Endodermal cell (in vitro differentiated cells): Measurements from ENCODE around the gene CTNNA2. TPM values are rescaled to one million over a fixed set of nuclear protein-coding genes. Genes with fewer than 3 reads are reported as not detected.

ENCODE experiments used
- DNase-seq: peaks from one replicate; pipeline ENCODE4 v3.0.0-alpha.2; 2017
- H3K27ac ChIP-seq: 2 replicates; pipeline ENCODE4 v1.5.1; 2013; ENCODE audit warnings: mild to moderate bottlenecking, low read depth, low read length, moderate library complexity
- H3K27me3 ChIP-seq: 2 replicates; pipeline ENCODE4 v1.6.1; 2013; ENCODE audit warnings: mild to moderate bottlenecking, low read length, moderate library complexity; ENCODE audit not compliant: insufficient read depth, control insufficient read depth, poor library complexity, severe bottlenecking
- H3K36me3 ChIP-seq: 2 replicates; pipeline ENCODE4 v1.7.0; 2013; ENCODE audit warnings: mild to moderate bottlenecking, low read length, moderate library complexity; ENCODE audit not compliant: control insufficient read depth, insufficient read depth
- H3K4me1 ChIP-seq: one replicate; pipeline ENCODE4 v1.7.0; 2013; ENCODE audit warnings: low read length; ENCODE audit not compliant: control insufficient read depth, insufficient read depth
- H3K4me3 ChIP-seq: 2 replicates; pipeline ENCODE4 v1.5.1; 2013; ENCODE audit warnings: mild to moderate bottlenecking, low read length, moderate library complexity
- H3K9ac ChIP-seq: 2 replicates; pipeline ENCODE4 v1.6.1; 2013; ENCODE audit warnings: mild to moderate bottlenecking, low read length, moderate library complexity; ENCODE audit not compliant: poor library complexity, severe bottlenecking; ENCODE audit errors: extremely low read depth
- H3K9me3 ChIP-seq: 2 replicates; pipeline ENCODE4 v1.6.1; 2013; ENCODE audit warnings: mild to moderate bottlenecking, low read length, moderate library complexity; ENCODE audit not compliant: control insufficient read depth
- H3K27ac Mint-ChIP-seq: 2 replicates; pipeline ENCODE4 v1.8.0; 2020; ENCODE audit warnings: mixed read lengths
- H3K27me3 Mint-ChIP-seq: 2 replicates; pipeline ENCODE4 v1.8.0; 2021; ENCODE audit warnings: mild to moderate bottlenecking, mixed read lengths; ENCODE audit not compliant: insufficient read depth
- H3K36me3 Mint-ChIP-seq: 2 replicates; pipeline ENCODE4 v1.8.0; 2020; ENCODE audit warnings: low read depth, mixed read lengths
- H3K4me1 Mint-ChIP-seq: 2 replicates; pipeline ENCODE4 v1.8.0; 2020; ENCODE audit warnings: mixed read lengths
- H3K4me3 Mint-ChIP-seq: 2 replicates; pipeline ENCODE4 v1.8.0; 2020; ENCODE audit warnings: mild to moderate bottlenecking, moderate library complexity, mixed read lengths
- H3K9me3 Mint-ChIP-seq: 2 replicates; pipeline ENCODE4 v1.8.0; 2020; ENCODE audit warnings: mild to moderate bottlenecking, mixed read lengths
- CTCF ChIP-seq: fragments of 200-600 bp; sonication (generic); conservative IDR thresholded peaks from 2 replicates; pipeline ENCODE4 v1.5.0; 2021; ENCODE audit warnings: antibody characterized with exemption, mild to moderate bottlenecking
- WGBS, 2 experiments: methylation state at CpG; one replicate each; pipeline versions ENCODE4 v1.1.5 to v1.1.7; 2013; ENCODE audit warnings: missing lambda C conversion rate in 2 of 2, mixed read lengths in 1 of 2; ENCODE audit not compliant: insufficient coverage in 1 of 2, insufficient read length in 1 of 2; 5-methylcytosine and 5-hydroxymethylcytosine counted together
- total RNA-seq, 2 donors: library from RNA; stranded (reverse); fragmentation: NEBNext Ultra II Directional in 1 of 2; extraction: Animal tissue kit (Norgen Biotek cat#: 25700) in 1 of 2; gene quantifications; 2 replicates in 1 of 2; 3 replicates in 1 of 2; pipeline ENCODE4 v1.2.1, GENCODE V29; 2021

Gene CTNNA2
- total RNA-seq, 2 donors from 2014 or later = 7.7 to 9.8 TPM

- H3K9ac ChIP-seq = no peak overlapping the region
- no peak overlapping the region for H3K27ac Mint-ChIP-seq
- no peaks in the 10 kb centered on the region for H3K27me3 ChIP-seq
- no peak overlapping the region for H3K4me3 ChIP-seq
- DNase-seq = no peak
- no peaks in the 10 kb centered on the region for H3K36me3 ChIP-seq
- no peaks in the 10 kb centered on the region for H3K36me3 Mint-ChIP-seq
- TF ChIP-seq CTCF = no peak
- peaks cover 10% of the 10 kb centered on the region for H3K4me1 Mint-ChIP-seq
- no peaks in the 10 kb centered on the region for H3K27me3 Mint-ChIP-seq
- no peaks in the 10 kb centered on the region for H3K9me3 ChIP-seq
- 90 to 100% methylated on average over 1 of the region's 1 CpG for WGBS, 2 experiments
- no peak overlapping the region for H3K4me3 Mint-ChIP-seq
- peaks cover 4% of the 10 kb centered on the region for H3K4me1 ChIP-seq
- H3K27ac ChIP-seq = no peak overlapping the region
- H3K9me3 Mint-ChIP-seq = no peaks in the 10 kb centered on the region
Observed at GRCh38 chr2:79938648-79939047, 425.8 kb downstream of the CTNNA2 start.

GRCh38 chr2:79940364-79940763, 427.5 kb downstream of the CTNNA2 start:
- TF ChIP-seq CTCF = no peak
- H3K4me3 ChIP-seq = no peak overlapping the region
- DNase-seq = no peak
- H3K36me3 Mint-ChIP-seq = no peaks in the 10 kb centered on the region
- 100% methylated on average over 2 of the region's 2 CpGs; no CpG with 5 or more reads in 1 of the 2 experiments for WGBS, 2 experiments
- no peak overlapping the region for H3K4me3 Mint-ChIP-seq
- no peak overlapping the region for H3K27ac ChIP-seq
- no peaks in the 10 kb centered on the region for H3K9me3 ChIP-seq
- H3K4me1 ChIP-seq = peaks cover 4% of the 10 kb centered on the region
- H3K9ac ChIP-seq = no peak overlapping the region
- H3K27ac Mint-ChIP-seq = no peak overlapping the region
- no peaks in the 10 kb centered on the region for H3K9me3 Mint-ChIP-seq
- no peaks in the 10 kb centered on the region for H3K36me3 ChIP-seq
- H3K4me1 Mint-ChIP-seq = peaks cover 10% of the 10 kb centered on the region
- no peaks in the 10 kb centered on the region for H3K27me3 Mint-ChIP-seq
- no peaks in the 10 kb centered on the region for H3K27me3 ChIP-seq

GRCh38 chr2:79941179-79941578, 428.3 kb downstream of the CTNNA2 start:
- WGBS, 2 experiments = 88% methylated on average over 2 of the region's 2 CpGs; no CpG with 5 or more reads in 1 of the 2 experiments
- peaks cover 7% of the 10 kb centered on the region for H3K4me1 Mint-ChIP-seq
- H3K27me3 Mint-ChIP-seq = no peaks in the 10 kb centered on the region

More at GRCh38 chr2:79941179-79941578, 428.3 kb downstream of the CTNNA2 start:
- no peaks in the 10 kb centered on the region for H3K9me3 Mint-ChIP-seq
- no peaks in the 10 kb centered on the region for H3K9me3 ChIP-seq
- H3K36me3 Mint-ChIP-seq = no peaks in the 10 kb centered on the region
- peaks cover 4% of the 10 kb centered on the region for H3K4me1 ChIP-seq
- no peak for TF ChIP-seq CTCF
- H3K4me3 Mint-ChIP-seq = no peak overlapping the region
- H3K4me3 ChIP-seq = no peak overlapping the region
- DNase-seq = no peak
- no peak overlapping the region for H3K27ac Mint-ChIP-seq
- no peaks in the 10 kb centered on the region for H3K36me3 ChIP-seq
- no peak overlapping the region for H3K9ac ChIP-seq
- no peak overlapping the region for H3K27ac ChIP-seq
- H3K27me3 ChIP-seq = no peaks in the 10 kb centered on the region
